Thoracic aorta (tissue), 2 donors: ENCODE data around the gene PPM1N. TPM values are rescaled to one million over a fixed set of nuclear protein-coding genes. Genes with fewer than 3 reads are reported as not detected.

ENCODE experiments used
- ATAC-seq: fragments of 150-250 bp; one replicate; pipeline ENCODE4 v1.8.0; 2017; ENCODE audit warnings: low read depth; ENCODE audit not compliant: insufficient number of reproducible peaks, low FRiP score
- DNase-seq: peaks from one replicate; pipeline ENCODE4 v3.0.0-alpha.2; 2020; ENCODE audit warnings: low spot score
- H3K27ac ChIP-seq, 2 donors: fragments of 200-600 bp; sonication (generic); 1 replicate in 1 of 2; 2 replicates in 1 of 2; pipeline ENCODE4 v1.5.1; 2016; ENCODE audit warnings: mild to moderate bottlenecking in 2 of 2, moderate library complexity in 2 of 2
- H3K27me3 ChIP-seq: fragments of 200-600 bp; sonication (generic); replicated peaks from 2 replicates; pipeline ENCODE4 v1.6.0; 2016; ENCODE audit warnings: mild to moderate bottlenecking; ENCODE audit not compliant: insufficient read depth
- H3K36me3 ChIP-seq: fragments of 200-600 bp; sonication (generic); one replicate; pipeline ENCODE4 v1.5.1; 2016
- H3K4me1 ChIP-seq, 2 donors: fragments of 200-600 bp; sonication (generic); 1 replicate in 1 of 2; 2 replicates in 1 of 2; pipeline versions ENCODE4 v1.5.1 to v1.6.0; 2016; ENCODE audit warnings: low read depth in 2 of 2, mild to moderate bottlenecking in 1 of 2; ENCODE audit not compliant: control insufficient read depth in 1 of 2
- H3K4me3 ChIP-seq: fragments of 200-600 bp; sonication (generic); 2 replicates; pipeline ENCODE4 v1.5.1; 2016; ENCODE audit warnings: mild to moderate bottlenecking
- H3K9me3 ChIP-seq: fragments of 200-600 bp; sonication (generic); 2 replicates; pipeline ENCODE4 v1.5.1; 2016
- total RNA-seq, 2 donors: library from RNA; depleted of rRNA; stranded (reverse); fragments of >200 nt; gene quantifications; one replicate each; pipeline versions ENCODE4 v1.1.0 to v1.2.3, GENCODE V29; 2016
- TF ChIP-seq, protein P1 (sequence below): fragments of 200-600 bp; sonication (generic); IDR thresholded peaks from one replicate; pipeline ENCODE4 v1.5.1; 2019; ENCODE audit warnings: antibody characterized with exemption

PPM1N gene, protein sequence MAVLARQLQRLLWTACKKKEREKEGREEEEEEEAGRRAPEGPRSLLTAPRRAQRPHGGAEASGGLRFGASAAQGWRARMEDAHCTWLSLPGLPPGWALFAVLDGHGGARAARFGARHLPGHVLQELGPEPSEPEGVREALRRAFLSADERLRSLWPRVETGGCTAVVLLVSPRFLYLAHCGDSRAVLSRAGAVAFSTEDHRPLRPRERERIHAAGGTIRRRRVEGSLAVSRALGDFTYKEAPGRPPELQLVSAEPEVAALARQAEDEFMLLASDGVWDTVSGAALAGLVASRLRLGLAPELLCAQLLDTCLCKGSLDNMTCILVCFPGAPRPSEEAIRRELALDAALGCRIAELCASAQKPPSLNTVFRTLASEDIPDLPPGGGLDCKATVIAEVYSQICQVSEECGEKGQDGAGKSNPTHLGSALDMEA
- 1 to 10 TPM; 3.5 to 6.6 TPM for total RNA-seq

DNA sequence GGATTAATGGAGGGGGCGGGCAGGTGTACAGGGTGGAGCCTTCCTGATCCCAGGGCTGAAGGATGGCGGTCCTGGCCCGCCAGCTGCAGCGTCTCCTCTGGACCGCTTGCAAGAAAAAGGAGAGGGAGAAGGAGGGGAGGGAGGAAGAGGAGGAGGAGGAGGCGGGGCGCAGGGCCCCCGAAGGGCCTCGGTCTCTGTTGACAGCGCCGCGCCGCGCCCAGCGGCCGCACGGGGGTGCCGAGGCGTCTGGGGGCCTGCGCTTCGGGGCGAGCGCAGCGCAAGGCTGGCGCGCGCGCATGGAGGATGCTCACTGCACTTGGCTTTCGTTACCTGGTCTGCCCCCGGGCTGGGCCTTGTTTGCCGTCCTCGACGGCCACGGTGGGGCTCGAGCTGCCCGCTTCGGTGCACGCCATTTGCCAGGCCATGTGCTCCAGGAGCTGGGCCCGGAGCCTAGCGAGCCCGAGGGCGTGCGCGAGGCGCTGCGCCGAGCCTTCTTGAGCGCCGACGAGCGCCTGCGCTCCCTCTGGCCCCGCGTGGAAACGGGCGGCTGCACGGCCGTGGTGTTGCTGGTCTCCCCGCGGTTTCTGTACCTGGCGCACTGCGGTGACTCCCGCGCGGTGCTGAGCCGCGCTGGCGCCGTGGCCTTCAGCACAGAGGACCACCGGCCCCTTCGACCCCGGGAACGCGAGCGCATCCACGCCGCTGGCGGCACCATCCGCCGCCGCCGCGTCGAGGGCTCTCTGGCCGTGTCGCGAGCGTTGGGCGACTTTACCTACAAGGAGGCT, at the start of gene PPM1N:
Gene PPM1N (plus strand): TSS at position 33 of the 785 bp plus-strand sequence. CDS start 30 bp downstream, at position 63.
- TF ChIP-seq, protein P1, sequence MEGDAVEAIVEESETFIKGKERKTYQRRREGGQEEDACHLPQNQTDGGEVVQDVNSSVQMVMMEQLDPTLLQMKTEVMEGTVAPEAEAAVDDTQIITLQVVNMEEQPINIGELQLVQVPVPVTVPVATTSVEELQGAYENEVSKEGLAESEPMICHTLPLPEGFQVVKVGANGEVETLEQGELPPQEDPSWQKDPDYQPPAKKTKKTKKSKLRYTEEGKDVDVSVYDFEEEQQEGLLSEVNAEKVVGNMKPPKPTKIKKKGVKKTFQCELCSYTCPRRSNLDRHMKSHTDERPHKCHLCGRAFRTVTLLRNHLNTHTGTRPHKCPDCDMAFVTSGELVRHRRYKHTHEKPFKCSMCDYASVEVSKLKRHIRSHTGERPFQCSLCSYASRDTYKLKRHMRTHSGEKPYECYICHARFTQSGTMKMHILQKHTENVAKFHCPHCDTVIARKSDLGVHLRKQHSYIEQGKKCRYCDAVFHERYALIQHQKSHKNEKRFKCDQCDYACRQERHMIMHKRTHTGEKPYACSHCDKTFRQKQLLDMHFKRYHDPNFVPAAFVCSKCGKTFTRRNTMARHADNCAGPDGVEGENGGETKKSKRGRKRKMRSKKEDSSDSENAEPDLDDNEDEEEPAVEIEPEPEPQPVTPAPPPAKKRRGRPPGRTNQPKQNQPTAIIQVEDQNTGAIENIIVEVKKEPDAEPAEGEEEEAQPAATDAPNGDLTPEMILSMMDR, result no peak
- H3K4me1 ChIP-seq, result peaks cover 18 to 28% of the 10 kb centered on the region in 2 donors
- H3K36me3 ChIP-seq, result no peaks in the 10 kb centered on the region
- peak within 1 kb of the TSS; percentile 79 for H3K4me3 ChIP-seq
- DNase-seq, result no peak
- H3K27ac ChIP-seq, result no peak within 1 kb of the TSS
- no peaks in the 10 kb centered on the region for H3K9me3 ChIP-seq
- no peaks in the 10 kb centered on the region for H3K27me3 ChIP-seq
- ATAC-seq, result no peak

DNA sequence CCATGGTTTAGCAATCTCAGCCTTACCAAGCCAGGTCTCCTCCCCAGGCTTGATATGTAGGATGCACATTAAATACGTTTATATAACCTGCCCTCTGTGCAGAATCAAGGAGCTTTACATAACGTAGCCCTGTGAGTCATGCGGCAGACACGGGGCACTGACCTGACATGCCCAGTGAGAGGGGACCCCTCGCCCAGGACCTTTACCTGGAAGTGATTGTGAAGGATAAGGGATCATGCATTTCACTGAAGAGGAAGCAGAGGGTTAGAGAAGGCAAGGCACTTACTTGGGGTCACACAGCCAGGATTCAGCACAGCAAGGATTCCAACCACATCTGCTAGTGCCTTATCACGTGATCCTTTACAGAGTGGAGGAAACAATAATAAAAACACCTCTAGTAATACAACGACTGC, 49.4 kb upstream of the PPM1N start:
- H3K27me3 ChIP-seq, result no peaks in the 10 kb centered on the region
- no peak overlapping the region for H3K4me3 ChIP-seq
- H3K27ac ChIP-seq, result no peak overlapping the region
- H3K36me3 ChIP-seq, result no peaks in the 10 kb centered on the region
- TF ChIP-seq, protein P1, result no peak
- peaks cover 11 to 28% of the 10 kb centered on the region in 2 donors for H3K4me1 ChIP-seq
- H3K9me3 ChIP-seq, result no peaks in the 10 kb centered on the region
- DNase-seq (no peak), ATAC-seq (no peak)

DNA sequence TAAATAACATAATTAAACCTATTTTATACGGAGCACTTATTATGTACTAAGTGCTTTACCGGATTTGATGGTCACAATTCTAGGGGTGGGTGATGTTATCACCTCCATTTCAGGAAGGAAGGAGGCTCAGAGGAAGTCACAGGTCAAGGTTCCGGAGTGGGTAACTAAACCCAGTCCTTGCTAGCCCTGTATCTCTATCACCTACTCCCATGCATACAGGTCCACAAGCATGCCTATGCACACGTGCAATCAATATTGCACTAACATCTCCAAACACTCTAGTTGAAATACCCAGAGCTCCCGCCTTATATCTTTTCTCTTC, 48.3 kb upstream of the PPM1N start:
- TF ChIP-seq, protein P1, result no peak
- no peaks in the 10 kb centered on the region for H3K9me3 ChIP-seq
- ATAC-seq (no peak), DNase-seq (no peak)
- peak overlapping the region; percentile 83 for H3K4me3 ChIP-seq
- no peaks in the 10 kb centered on the region for H3K27me3 ChIP-seq
- H3K36me3 ChIP-seq, result no peaks in the 10 kb centered on the region
- H3K4me1 ChIP-seq, result peaks cover 17 to 33% of the 10 kb centered on the region in 2 donors
- H3K27ac ChIP-seq, result peak overlapping the region in 1 of 2 donors; percentile 71

DNA sequence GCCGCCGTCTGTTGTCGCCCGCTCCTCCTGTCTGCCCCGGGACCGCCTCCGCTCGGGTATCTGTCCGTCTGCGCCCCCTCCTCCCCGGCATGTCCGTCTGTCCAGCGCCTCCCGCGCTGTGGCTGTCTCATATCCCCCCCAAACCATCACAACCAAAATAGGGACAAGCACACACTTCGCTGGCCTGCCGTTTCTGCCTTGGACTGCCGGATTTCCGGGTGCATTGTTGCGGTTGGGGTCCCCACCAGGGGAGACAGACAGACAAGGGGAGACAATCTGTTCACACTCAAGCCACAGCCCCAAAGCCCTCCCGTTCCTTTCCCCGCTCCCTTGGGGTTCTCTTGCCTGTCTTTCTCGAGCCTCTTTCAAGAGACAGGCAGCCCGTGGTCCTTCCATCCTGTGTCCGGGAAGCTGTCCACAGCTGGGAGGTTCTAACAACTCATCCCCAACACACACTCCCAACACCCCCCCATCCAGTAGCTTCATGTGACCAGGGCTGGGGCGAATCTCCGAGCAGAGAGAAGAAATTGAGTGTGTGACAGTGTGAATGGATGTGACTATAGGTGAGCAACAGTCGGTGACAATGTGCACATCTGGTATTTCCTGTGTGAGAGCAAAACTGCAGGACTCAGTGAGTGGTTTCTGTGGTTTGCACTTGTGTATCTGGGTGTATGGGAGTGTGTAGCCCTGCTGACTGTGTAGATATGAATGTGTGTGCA, 47.0 kb upstream of the PPM1N start:
- Histone ChIP-seq H3K27me3 (no peaks in the 10 kb centered on the region), H3K4me3 (peak overlapping the region; percentile 83), H3K4me1 (peaks cover 30 to 45% of the 10 kb centered on the region in 2 donors), H3K27ac (peak overlapping the region; percentile 73 to 78), H3K36me3 (no peaks in the 10 kb centered on the region), H3K9me3 (no peaks in the 10 kb centered on the region)
- no peak for ATAC-seq
- TF ChIP-seq, protein P1, result no peak
- no peak for DNase-seq
